22Rv1 (cell line): ENCODE results near the gene SMURF2.

Experiments used
- CTCF ChIP-seq: fragments of 450-650 bp; IDR thresholded peaks from 2 replicates; pipeline ENCODE4 v1.5.1; 2017; ENCODE audit warnings: mild to moderate bottlenecking
- ZFX ChIP-seq: fragments of 450-650 bp; IDR thresholded peaks from 2 replicates; pipeline ENCODE4 v1.6.1; 2017; ENCODE audit warnings: antibody characterized with exemption, borderline replicate concordance

GRCh38 chr17:64555281-64555680 is 106.8 kb downstream of the SMURF2 start:
- TF ChIP-seq CTCF (no peak), ZFX (no peak)
